B cell (primary cell): Measurements from ENCODE around the gene TRIOBP.

Source experiments
- CTCF ChIP-seq: fragments of 200-600 bp; IDR thresholded peaks from one replicate; pipeline ENCODE4 v1.8.0; 2022; ENCODE audit warnings: antibody characterized with exemption, mild to moderate bottlenecking
- EZH2 ChIP-seq: IDR thresholded peaks from 2 replicates; pipeline ENCODE4 v1.6.1; 2012; ENCODE audit warnings: borderline replicate concordance, low read depth, mild to moderate bottlenecking, moderate library complexity, low read length; ENCODE audit not compliant: insufficient read depth, poor library complexity, severe bottlenecking

GRCh38 chr22:37650463-37651136 is 46.2 kb upstream of the TRIOBP start:
- TF ChIP-seq CTCF = no peak
- TF ChIP-seq EZH2 = no peak
